ENCODE results near the gene TNFSF9.
"Not testable (repeated sequence)": the region's sequence is repeated elsewhere in the genome, so short reads cannot be mapped to it uniquely, and the experiment has no call there.

The TNFSF9 gene

DNA sequence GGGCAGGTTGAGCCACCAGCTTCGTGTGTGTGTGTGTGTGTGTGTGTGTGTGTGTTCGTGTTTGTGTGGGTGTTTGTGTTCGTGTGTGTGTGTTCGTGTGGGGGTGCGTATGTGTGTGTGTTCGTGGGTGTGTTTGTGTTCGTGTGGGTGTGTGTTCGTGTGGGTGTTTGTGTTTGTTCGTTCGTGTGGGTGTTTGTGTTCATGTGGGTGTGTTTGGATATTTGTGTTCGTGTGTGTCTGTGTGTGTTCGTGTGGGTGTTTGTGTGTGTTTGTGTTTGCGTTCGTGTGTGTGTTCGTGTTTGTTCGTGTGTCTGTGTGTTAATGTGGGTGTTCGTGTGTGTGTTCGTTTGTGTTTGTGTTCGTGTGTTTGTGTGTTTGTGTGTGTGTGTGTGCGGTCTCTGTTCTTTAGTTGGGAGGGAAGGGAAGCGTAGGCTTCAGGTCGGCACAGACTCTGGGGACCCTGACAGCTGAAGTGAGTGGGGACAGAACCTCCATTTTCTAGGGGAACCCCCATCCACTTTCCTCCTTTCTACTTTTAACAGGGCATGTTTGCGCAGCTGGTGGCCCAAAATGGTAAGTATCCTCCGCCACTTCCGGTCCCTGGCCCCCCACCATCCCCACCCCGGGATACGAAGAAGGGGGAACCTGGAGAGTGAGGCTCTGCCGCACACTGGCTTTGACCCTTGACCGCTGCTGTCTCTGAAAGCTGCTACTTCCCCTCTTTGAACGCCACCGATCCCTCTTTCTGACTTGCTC is 1.6 kb downstream of the TNFSF9 start:
- DNase-seq (ENCODE audit: low spot score): no peak

DNA sequence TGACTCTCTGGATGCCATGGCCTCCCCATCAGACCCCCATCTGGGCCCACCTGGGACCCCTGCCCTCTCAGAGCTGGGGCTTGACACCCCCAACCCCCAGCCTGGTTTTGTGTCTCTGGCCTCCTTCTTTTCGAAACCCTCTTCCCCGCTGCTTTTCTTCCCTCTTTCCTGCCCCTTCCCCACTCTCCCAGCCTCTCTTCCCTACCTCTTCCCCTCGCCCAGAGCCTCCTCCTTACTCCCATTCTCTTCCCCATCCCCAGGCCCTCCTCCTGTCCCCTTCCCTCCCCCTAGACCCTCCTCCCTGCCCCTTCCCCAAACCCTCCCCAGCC is 2.1 kb downstream of the TNFSF9 start:
- no peak for DNase-seq (ENCODE audit: low spot score)

DNA sequence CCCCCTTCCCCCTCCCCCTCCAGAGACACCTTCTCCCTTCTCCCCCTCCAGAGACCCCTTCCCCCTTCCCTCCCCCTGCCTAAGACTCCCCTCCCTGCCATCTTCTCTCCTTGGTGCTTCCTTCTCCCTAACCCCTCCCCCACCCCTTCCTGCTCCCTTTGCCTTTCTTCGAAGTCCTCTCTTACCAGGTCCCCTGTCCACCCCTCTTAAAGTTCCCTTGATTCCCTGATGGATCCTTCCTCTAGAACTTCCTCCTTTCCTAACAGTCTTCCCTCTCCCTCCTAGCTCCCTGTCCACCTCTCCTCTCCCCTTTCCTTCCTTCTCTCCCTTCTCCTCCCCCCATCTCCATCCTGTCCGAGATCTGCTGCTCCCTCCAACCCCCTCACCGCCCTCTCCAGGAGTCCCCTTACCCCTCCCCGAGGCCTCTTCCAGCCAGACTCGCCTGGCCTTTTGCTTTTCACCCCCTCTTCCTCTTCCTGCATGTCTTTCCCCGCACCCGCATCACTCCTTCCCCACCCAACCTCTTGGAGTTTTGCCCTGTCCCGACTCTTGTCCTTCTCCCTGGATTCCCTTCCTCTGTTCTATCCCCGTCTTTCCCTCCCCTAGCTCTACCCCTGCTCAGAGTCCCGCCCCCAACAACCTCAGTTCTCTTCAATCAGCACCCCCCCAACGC is 3.1 kb downstream of the TNFSF9 start:
- DNase-seq (ENCODE audit: low spot score): no peak

DNA sequence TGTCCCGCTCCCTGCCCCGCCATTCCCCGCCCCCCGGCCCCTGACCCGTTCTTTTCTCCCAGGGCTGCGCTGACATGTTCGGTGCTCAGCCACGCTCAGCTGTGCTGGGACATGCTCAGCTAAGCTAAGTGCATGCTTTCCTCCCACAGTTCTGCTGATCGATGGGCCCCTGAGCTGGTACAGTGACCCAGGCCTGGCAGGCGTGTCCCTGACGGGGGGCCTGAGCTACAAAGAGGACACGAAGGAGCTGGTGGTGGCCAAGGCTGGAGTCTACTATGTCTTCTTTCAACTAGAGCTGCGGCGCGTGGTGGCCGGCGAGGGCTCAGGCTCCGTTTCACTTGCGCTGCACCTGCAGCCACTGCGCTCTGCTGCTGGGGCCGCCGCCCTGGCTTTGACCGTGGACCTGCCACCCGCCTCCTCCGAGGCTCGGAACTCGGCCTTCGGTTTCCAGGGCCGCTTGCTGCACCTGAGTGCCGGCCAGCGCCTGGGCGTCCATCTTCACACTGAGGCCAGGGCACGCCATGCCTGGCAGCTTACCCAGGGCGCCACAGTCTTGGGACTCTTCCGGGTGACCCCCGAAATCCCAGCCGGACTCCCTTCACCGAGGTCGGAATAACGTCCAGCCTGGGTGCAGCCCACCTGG is 3.7 kb downstream of the TNFSF9 start:
- DNase-seq (ENCODE audit: low spot score): no peak

DNA sequence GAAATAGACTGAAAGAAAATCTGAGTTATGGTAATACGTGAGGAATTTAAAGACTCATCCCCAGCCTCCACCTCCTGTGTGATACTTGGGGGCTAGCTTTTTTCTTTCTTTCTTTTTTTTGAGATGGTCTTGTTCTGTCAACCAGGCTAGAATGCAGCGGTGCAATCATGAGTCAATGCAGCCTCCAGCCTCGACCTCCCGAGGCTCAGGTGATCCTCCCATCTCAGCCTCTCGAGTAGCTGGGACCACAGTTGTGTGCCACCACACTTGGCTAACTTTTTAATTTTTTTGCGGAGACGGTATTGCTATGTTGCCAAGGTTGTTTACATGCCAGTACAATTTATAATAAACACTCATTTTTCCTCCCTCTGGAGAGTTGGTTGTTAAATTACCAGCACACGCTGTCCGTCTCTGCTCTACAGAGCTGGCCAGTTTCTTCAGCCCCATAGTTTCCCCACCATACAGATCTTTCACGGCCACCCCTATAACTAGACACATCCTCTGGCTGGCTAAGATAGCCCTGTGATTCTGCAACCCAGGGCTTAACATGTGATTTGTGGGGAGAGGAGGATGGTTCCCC is 4.8 kb downstream of the TNFSF9 start:
- DNase-seq (ENCODE audit: low spot score): no peak

DNA sequence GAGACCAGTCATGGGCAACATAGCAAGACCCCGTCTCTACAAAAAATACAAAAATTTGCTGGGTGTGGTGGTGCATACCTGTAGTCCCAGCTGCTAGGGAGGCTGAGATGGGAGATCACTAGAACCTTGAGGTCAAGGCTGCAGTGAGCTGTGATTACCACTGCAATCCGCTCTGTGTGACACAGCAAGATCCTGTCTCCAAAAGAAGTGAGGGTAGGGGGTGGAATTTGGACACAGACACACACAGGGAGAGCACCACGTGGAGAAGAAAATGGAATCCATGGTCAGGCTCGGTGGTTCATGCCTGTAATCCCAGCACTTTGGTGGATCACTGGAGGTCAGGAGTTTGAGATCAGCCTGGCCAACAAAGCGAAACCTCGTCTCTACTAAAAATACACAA is 8.7 kb downstream of the TNFSF9 start:
- DNase-seq (ENCODE audit: low spot score): no peak

DNA sequence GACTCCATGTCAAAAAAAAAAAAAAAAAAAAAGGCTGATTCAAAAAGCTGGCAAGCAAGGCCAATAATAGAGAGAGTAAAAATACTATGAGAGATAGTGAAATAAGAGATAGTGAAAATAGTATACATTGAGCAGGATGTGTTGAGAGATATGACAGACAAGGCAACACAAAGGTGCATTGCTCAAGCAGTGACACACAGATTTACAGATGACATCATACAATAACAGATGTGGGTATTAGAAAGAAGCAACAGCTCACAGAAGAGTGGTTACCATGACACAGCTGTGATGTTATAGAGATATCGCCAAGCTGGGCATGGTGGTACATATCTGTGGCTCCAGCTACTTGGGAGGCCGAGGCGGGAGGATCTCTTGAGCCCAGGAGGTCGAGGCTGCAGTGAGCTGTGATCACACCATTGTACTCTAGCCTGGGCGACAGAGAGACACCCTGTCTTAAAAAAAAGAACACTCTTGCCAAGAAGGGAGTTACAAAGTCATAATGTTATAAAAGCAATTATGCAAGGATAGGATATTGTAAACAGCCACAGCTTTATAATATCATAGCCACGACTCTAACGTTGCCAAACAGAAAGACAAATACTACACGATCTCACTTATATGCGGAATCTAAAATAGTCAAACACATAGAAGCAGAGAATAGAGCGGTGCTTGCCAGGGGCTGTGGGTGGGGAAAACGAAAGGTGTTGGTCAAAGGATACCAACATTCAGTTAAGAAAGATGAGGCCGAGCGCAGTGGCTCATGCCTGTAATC is 10.3 kb downstream of the TNFSF9 start:
- no peak for DNase-seq (ENCODE audit: low spot score)

DNA sequence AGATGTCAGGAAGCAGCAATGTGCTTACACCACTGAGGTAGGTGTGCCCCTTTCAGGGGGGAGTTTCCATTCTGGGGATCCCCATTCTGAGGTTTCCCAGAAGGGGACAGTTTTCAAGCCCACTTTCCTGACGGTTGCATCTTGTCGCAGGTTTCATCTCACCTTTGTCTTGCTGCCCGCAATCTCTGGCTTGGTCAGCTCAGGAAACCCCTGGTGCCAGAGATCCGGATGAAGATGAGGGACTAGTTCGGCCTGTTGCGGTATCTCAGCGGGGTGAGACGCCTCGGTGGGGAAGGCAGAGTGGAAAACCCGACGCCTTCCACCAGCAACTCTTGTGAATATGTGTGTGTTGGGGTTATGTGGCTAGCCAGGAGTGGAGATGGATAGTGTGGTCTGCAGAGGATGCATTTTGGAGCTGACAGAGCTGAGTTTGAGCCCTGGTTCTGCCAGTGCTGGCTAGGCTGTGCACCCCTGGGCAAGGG is 13.1 kb downstream of the TNFSF9 start:
- DNase-seq (ENCODE audit: low spot score): no peak

DNA sequence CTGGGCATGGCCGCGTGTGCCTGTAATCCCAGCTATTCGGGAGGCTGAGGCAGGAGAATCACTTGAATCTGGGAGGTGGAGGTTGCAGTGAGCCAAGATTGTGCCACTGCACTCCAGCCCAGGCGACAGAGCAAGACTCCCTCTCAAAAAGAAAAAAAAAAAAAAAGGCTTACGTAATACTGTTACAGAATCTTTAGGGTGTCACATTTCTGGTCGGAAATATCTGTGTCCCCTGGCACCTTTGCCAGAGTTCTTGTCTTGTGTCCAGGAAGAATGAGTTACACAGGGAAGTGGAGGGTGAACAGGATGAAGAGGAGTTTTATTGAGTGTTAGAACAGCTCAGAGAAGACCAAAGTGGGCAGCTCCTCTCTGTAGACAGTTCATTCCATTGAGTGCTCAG is 19.9 kb downstream of the TNFSF9 start:
- DNase-seq (ENCODE audit: low spot score): not testable (repeated sequence)

DNA sequence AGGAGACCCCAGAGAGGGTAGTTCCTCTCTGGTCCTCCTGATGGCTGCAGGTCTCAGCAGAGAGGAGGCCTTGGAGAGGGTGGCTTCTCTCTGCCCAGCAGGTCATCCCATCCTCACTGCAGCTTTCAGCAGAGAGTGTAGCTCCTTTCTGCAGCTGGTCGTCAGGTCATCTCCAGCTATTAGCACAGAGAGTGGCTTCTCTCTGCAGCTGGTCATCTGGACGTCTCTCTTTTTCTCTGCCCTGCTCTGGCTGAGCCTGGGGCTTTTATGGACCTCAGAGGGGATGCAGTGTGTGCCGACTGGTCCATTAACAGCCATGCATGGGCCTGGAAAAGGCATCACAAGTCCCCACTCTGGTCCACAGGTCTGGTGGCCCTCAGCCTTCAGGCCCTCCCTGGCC is 20.3 kb downstream of the TNFSF9 start:
- DNase-seq (ENCODE audit: low spot score): no peak

DNA sequence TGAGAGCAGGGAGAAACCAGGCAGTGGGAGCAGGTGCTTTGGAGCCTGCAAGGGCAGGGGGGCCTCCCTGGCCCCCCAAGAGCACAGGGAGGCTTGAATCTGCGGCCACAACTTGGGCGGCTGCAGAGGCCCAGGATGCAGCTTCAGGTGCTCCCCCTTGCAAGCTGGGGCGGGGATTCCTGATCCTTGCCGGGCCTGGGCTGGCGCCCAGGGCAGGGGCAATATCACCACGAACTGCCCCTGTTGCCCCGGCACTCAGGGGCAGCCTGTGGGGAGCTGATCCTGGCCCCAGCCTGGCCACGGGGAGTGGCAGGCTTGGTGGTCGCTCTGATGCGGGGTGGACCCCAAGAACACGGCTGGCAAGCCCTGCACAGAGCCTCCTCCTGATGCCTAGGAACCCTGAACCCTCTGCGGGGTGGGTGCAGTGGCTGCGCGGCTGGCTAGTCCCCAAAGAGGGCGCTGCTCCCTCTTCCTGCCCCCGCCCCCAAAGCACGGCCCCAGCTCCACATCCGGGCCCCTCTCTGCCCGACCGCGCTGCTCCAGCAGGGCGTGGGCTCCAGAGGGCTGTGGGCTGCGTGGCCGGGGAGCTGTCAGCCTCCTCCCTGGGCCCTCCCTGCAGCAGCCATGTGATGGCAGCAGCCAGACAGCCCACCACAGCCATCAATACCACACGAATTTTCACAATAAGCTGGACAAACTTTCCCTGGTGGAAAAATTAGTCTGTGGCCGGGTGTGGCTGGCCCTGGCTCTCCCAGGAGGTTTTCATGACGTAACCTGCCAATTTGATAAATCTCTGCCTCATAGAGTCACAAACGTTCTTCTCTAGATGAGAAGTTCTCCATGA is 21.0 kb downstream of the TNFSF9 start:
- DNase-seq (ENCODE audit: low spot score): peak; percentile 38

DNA sequence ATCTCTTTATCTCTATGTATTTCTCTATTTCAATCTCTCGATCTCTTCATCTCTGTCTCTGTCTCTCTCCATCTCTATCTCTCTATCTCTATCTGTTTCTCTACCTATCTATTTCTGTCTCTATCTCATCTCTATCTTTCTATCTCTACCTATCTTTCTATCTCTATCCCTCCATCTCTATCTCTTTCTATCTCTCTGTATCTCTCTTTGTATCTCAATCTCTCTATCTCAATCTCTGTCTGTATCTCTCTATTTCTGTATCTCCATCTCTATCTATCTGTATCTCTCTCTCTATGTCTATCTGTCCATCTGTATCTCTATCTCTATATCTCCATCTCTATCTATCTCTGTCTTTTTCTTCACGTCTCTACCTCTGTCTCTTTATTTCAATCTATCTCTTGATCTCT is 25.2 kb downstream of the TNFSF9 start:
- no peak for DNase-seq (ENCODE audit: low spot score)

DNA sequence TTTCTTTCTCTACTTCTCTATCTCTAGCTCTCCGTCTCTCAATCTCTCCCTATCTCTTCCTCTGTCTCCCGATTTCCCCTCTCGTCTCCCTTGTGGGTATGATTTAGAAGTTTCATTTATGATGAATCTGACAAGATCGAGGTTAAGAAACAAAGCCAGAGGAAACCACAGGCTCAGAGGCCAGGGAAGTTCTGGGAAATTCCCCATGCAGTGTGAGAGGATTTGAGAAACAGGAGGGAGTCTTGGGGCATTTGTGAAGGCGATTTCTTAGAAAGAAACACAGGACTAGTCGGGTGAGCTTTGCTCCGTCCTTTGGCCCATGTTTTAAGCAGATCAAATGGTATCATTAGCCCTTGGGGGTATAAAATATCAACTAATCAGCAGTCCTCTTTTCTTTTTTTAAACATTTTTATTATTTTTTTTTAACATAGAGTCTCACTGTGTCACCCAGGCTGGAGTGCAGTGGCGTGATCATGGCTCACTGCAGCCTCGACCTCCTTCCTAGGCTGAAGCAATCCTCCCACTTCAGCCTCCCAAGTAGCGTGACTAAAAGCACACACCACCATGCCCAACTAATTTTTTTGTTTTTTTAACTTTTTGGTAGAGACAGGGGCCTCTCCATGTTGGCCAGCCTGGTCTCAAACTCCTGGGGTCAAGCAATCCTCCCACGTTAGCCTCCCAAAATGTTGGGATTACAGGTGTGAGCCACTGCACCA is 25.8 kb downstream of the TNFSF9 start:
- no peak for DNase-seq (ENCODE audit: low spot score)

DNA sequence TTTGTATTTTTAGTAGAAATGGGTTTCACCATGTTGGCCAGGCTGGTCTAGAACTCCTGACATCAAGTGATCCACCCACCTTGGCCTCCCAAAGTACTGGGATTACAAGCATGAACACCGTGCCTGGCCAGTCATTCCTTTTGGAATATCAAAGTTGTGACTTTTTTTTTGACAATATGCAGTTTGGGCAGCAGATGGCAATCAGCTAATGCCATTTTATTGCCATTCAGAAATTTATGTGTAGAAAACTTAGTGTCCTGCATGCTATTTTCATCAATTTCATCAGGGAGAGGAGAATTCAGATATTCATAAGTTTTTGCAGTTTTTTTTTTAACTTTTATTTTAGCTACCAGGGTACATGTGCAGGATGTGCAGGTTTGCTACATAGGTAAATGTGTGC is 31.6 kb downstream of the TNFSF9 start:
- not testable (repeated sequence) for DNase-seq (ENCODE audit: low spot score)

DNA sequence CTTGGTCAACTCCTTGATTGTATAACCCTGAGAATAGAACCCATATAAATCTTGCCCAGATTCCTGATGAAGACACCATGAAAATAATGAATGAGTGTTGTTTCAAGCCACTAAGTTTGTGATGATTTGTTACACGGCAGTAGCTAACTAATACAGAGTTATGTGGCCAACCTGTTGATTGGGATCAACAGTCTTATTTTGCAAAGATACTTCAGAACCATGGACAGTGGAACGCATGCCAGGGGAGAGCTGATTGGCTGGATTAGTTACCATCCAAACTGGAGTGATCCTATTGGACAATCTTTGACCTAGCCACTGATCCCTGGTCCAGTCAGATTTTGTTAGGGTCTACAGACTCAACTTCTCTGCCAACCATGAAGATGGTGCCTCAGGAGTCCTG is 33.6 kb downstream of the TNFSF9 start:
- DNase-seq (ENCODE audit: low spot score): peak; percentile 37

DNA sequence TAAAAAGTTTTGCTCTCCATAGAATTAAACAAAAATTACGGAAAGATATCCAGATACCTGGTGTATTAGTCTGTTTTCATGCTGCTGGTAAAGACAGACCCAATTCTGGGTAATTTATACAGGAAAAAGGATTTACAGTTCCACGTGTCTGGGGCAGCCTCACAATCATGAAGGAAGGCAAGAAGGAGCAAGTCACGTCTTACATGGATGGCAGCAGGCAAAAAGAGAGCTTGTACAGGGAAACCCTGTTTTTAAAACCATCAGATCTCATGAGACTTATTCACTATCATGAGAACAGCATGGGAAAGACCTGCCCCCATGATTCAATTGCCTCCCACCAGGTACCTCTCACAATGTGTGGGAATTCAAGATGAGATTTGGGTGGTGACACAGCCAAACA is 35.9 kb downstream of the TNFSF9 start:
- not testable (repeated sequence) for DNase-seq (ENCODE audit: low spot score)

DNA sequence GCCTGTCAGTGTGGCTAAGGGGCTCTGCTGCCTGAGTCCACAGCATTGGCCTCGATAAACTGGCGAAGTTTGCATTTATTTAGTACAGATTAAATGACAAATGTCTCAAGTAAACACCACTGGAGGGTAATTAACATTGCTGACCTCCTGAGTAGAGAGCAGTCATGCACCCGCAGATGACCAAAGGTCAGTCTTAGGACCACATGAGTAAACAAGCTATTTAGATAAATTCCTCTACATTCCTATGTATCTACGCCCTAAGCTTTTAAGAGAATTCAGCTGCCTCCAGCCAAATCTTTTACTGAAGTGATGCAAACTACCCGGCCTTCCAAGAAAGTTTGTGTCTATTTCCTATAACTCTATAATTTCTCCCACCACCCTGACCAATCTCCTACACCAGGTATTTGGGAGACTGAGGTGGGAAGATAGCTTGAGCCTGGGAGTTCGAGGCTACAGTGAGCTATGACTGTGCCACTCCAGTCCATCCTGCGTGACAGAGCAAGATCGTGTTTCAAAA is 37.2 kb downstream of the TNFSF9 start:
- DNase-seq (ENCODE audit: low spot score): no peak

DNA sequence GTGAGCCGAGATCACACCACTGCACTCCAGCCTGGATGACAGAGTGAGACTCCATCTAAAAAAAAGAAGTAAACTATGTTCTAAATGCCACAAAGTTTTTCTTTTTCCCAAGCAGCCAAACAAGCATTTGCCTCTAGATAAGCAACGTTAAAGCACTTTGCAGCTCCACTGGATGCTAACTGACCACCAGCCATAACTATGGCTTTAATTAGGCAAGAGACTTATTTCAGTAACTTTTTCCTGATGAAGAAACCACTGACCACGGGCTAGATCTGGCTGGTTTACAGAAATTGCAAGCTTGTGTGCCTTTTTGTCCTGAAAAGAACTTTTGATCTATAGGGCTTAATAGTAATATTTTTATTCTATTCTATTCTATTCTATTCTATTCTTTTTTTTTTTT is 38.0 kb downstream of the TNFSF9 start:
- no peak for DNase-seq (ENCODE audit: low spot score)

DNA sequence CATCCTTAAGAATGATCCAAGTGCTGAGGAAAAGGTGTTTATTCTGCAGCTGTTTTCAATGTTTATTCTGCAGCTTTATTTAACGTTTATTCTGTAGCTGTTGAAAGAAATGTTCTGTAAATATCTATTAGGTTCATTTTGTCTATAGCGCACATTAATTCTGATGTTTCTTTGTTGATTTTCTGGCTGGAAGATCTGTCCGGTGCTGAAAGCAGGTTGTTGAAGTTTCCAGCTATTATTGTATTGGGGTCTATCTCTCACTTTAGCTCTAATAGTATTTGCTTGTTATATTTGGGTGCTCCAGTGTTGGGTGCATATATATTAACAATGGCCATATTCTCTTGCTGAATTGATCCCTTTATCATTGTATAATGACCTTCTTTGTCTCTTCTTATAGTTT is 39.9 kb downstream of the TNFSF9 start:
- DNase-seq (ENCODE audit: low spot score): no peak

DNA sequence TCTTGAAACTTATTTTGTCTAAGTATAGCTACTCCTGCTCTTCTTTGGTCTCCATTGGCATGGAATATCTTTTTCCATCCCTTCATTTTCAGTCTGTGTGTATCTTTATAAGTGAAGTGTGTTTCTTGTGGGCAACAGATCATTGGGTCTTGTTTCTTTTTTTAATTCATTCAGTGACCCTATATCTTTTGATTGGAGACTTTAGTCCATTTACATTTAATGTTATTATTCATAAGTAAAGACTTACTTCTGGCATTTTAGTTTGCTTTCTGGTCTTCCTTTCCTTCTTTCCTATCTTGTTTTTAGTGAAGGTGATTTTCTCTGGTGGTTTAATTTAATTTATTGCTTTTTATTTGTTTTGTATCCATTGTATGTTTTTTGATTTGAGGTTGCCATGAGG is 40.3 kb downstream of the TNFSF9 start:
- DNase-seq (ENCODE audit: low spot score): no peak
